RWPE1 (cell line): Measurements from ENCODE around the gene ANKRD40.

ENCODE experiments used
- CTCF ChIA-PET: fragments of 350-600 bp; sonication (Branson Sonifier 250); formaldehyde crosslinking; extraction: SDS; loops from one replicate; lab custom pipeline; 2021; lab: Yijun Ruan, JAX
- POLR2A ChIA-PET: fragments of 400-600 bp; formaldehyde crosslinking; extraction: SDS; loops from one replicate; lab custom pipeline; 2020; ENCODE audit warnings: antibody characterized with exemption; ENCODE audit not compliant: low non-redundant PET; lab: Yijun Ruan, JAX
- DNase-seq: peaks from one replicate; pipeline ENCODE4 v3.0.0; 2012; ENCODE audit warnings: low spot score
- H3K27ac ChIP-seq: fragments of 450-650 bp; 2 replicates; pipeline ENCODE4 v1.5.1; 2017
- TF ChIP-seq, protein P1 (sequence below): fragments of 450-650 bp; conservative IDR thresholded peaks from 2 replicates; pipeline ENCODE4 v1.5.1; 2017; ENCODE audit warnings: low read depth, mild to moderate bottlenecking

The ANKRD40 gene, protein sequence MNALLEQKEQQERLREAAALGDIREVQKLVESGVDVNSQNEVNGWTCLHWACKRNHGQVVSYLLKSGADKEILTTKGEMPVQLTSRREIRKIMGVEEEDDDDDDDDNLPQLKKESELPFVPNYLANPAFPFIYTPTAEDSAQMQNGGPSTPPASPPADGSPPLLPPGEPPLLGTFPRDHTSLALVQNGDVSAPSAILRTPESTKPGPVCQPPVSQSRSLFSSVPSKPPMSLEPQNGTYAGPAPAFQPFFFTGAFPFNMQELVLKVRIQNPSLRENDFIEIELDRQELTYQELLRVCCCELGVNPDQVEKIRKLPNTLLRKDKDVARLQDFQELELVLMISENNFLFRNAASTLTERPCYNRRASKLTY

DNA sequence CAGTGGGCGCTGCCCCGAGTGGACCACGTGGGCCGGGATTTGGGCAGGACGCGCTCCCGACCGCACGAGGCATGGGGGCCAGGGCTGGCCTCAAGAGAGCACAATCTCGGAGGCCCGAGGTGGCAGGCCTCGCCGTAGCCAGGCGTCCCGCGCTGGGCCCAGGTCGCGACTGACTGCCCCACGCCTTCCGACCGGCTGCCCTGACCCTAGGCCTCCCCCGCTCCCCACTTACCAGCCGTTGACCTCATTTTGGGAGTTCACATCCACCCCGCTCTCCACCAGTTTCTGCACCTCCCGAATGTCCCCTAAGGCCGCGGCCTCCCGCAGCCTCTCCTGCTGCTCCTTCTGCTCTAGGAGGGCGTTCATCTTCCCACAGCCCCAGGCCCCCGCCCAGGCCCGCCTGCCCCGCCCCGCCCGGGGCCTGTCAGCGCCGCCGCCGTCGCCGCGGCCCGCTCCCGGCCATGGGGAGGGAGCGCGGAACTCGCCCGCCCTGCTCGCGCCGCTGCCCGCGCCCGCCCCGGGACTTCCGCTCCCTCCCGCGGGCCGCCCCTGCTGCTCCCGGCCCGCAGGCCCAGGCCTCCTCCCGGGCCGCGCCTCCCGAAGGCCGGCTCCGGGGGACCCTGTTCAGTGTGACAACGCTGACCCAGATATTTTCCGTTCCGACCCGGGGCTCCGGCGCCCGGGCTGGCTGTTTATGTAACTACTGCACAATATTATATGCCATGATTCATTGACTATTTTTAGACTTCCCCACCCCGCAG is at the start of gene ANKRD40:
TSS of gene ANKRD40 (minus strand) at position 626 of the 761 bp plus-strand sequence. CDS start at position 366, 260 bp downstream.
- peak; percentile 92 for DNase-seq
- POLR2A ChIA-PET = interaction anchor here (0.5 kb wide), 1 partner anchor 16 kb away, joined by 3 read pairs; no protein-coding TSS in a partner anchor
- TF ChIP-seq, protein P1, sequence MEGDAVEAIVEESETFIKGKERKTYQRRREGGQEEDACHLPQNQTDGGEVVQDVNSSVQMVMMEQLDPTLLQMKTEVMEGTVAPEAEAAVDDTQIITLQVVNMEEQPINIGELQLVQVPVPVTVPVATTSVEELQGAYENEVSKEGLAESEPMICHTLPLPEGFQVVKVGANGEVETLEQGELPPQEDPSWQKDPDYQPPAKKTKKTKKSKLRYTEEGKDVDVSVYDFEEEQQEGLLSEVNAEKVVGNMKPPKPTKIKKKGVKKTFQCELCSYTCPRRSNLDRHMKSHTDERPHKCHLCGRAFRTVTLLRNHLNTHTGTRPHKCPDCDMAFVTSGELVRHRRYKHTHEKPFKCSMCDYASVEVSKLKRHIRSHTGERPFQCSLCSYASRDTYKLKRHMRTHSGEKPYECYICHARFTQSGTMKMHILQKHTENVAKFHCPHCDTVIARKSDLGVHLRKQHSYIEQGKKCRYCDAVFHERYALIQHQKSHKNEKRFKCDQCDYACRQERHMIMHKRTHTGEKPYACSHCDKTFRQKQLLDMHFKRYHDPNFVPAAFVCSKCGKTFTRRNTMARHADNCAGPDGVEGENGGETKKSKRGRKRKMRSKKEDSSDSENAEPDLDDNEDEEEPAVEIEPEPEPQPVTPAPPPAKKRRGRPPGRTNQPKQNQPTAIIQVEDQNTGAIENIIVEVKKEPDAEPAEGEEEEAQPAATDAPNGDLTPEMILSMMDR = no peak
- peak within 1 kb of the TSS; percentile 98 for H3K27ac ChIP-seq
- CTCF ChIA-PET = interaction anchor here (0.6 to 1.4 kb wide), 3 partner anchors 12 to 117 kb away, joined by 3 to 7 read pairs (median 3); no protein-coding TSS in a partner anchor

- no peak for DNase-seq
- CTCF ChIA-PET = no interaction called here
- POLR2A ChIA-PET = no interaction called here
These were observed 46.8 kb upstream of the ANKRD40 start for GRCh38 chr17:50754521-50754920.

DNA sequence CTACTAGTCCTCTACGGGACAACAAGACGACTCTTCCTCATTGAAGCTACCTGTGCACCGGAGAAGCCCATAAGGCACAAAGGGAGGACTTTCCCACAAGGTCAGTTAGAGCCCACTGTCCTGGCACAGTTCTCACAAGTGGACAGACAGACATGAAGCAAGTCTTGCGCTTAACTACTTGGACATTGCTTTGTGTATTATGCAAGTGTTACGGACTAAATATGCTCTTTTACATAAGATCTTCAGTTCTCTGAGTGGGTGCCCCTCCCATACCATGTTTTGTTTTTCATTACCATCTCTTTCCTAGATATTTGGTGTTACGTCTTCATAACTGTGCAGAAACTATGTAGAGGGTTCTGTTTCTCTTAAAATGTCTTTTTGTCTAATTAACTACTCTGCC is 41.5 kb upstream of the ANKRD40 start:
- CTCF ChIA-PET = no interaction called here
- TF ChIP-seq, protein P1 = no peak
- H3K27ac ChIP-seq = no peak overlapping the region
- POLR2A ChIA-PET = no interaction called here
- no peak for DNase-seq

More at GRCh38 chr17:50754521-50754920, 46.8 kb upstream of the ANKRD40 start:
- TF ChIP-seq, protein P1 = no peak
- H3K27ac ChIP-seq = no peak overlapping the region

GRCh38 chr17:50745631-50746030 is 37.9 kb upstream of the ANKRD40 start:
- ChIA-PET POLR2A (no interaction called here), CTCF (no interaction called here)
- no peak overlapping the region for H3K27ac ChIP-seq
- TF ChIP-seq, protein P1 = no peak
- no peak for DNase-seq

- CTCF ChIA-PET = no interaction called here
- POLR2A ChIA-PET = no interaction called here
- TF ChIP-seq, protein P1 = no peak
- no peak for DNase-seq
- no peak overlapping the region for H3K27ac ChIP-seq
These were observed 31.4 kb upstream of the ANKRD40 start for GRCh38 chr17:50739098-50739497.

DNA sequence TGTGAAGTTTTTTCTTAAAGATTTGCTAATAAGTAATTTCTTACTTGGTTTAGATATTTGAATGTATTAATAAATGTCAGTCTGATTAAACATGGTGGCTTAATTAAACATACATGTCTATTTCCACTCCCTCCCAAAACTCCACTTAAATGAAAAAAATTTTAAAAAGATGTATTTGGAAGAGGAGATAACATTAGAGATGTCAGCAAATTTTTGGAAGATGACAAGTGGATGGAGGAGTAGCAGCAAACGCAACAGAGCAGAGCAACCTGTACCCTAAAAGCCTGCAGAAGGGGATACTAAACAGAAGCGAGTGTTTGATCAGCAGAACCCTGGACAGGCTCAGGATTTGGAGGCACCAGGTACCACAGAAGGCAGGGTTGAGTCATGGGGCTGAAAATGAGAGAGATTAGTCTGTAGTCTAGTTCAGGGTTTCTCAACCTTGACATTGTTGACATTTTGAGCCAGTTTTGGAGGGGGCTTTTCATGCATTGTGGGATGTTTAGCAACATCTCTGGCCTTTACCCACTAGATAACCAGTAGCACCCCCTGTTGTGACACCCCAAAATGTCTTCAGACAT is 29.5 kb upstream of the ANKRD40 start:
- no peak for DNase-seq
- ChIA-PET POLR2A (no interaction called here), CTCF (no interaction called here)
- H3K27ac ChIP-seq = no peak overlapping the region
- TF ChIP-seq, protein P1 = no peak
